Neuron (in vitro differentiated cells): Measurements from ENCODE around the gene PHLPP2.
"Not testable (repeated sequence)": the region's sequence is repeated elsewhere in the genome, so short reads cannot be mapped to it uniquely, and the experiment has no call there.

Experiments
- H2AFZ ChIP-seq: one replicate; pipeline ENCODE4 v1.6.1; 2013; ENCODE audit warnings: low read depth, mild to moderate bottlenecking, inconsistent platforms, low read length, moderate library complexity
- H3K27me3 ChIP-seq: one replicate; pipeline ENCODE4 v1.6.1; 2013; ENCODE audit warnings: low read length; ENCODE audit not compliant: insufficient read depth
- H3K36me3 ChIP-seq: one replicate; pipeline ENCODE4 v1.6.1; 2013; ENCODE audit warnings: low read length; ENCODE audit not compliant: insufficient read depth
- H3K4me1 ChIP-seq: one replicate; pipeline ENCODE4 v1.6.1; 2013; ENCODE audit warnings: low read length; ENCODE audit not compliant: insufficient read depth
- H3K4me3 ChIP-seq: 2 replicates; pipeline ENCODE4 v1.5.1; 2013; ENCODE audit warnings: mild to moderate bottlenecking, low read length, moderate library complexity
- H3K9me3 ChIP-seq: one replicate; pipeline ENCODE4 v1.6.1; 2013; ENCODE audit warnings: low read length

The PHLPP2 gene

DNA sequence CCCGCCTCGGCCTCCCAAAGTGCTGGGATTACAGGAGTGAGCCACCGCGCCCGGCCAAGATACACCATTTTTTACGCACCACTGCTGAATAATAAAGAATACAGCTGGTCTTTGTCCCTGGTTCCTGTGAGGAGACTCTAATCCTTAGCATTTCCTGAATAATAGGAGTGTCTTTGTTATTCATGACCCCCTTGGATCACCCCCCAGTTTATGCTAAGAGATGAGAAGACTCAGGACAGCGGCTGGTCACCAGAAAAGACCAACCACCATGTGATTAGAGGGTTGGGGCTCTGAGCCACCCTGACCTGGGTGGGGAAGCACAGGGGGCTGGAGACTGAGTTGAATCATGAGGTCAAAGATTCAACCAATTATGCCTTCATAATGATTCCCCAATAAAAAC is 17.3 kb downstream of the PHLPP2 start:
- Histone ChIP-seq H3K27me3 (no peaks in the 10 kb centered on the region), H3K4me3 (no peak overlapping the region), H3K36me3 (peaks cover 10% of the 10 kb centered on the region), H3K9me3 (no peaks in the 10 kb centered on the region), H2AFZ (no peak overlapping the region), H3K4me1 (peaks cover 10% of the 10 kb centered on the region)

DNA sequence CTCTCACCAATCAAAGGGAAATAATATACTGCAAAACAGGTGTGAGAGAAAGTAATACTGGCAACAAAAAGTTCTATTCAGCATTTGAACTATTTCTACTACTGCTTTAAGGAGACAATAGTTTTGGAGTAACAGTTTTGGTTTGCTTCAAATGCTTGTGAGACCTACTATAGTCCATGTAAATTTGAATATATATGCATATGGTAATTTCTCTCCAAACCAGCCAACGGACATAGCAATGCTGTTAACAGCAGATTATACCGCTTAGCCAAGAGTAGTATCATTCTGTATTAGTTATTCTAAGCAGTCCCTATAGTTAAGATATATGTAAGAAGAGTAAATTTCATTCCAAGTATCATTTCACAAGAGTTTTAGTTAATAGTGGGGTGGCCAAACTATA is 18.5 kb downstream of the PHLPP2 start:
- peaks cover 10% of the 10 kb centered on the region for H3K4me1 ChIP-seq
- no peaks in the 10 kb centered on the region for H3K9me3 ChIP-seq
- no peaks in the 10 kb centered on the region for H3K27me3 ChIP-seq
- H3K4me3 ChIP-seq: no peak overlapping the region
- no peak overlapping the region for H2AFZ ChIP-seq
- peaks cover 11% of the 10 kb centered on the region for H3K36me3 ChIP-seq

DNA sequence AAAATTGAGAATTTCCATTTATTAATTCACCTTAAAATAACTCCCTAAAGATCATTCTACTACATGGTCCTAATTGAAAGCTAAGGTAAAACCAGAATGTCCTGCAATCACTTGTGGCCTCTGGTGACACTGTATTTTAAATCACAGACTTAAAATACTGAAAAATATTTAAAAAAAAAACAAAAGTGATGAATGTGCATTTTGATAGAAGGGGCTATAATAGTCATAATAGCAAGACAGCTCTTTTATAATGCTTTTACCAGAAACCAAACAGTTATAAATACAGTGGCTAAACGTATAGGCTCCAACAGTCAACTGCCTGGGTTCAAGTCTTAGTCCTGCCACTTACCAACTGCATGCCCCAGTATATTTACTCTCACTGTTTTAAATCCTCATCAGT is 21.2 kb downstream of the PHLPP2 start:
- no peak overlapping the region for H3K4me3 ChIP-seq
- H3K4me1 ChIP-seq: peaks cover 10% of the 10 kb centered on the region
- no peaks in the 10 kb centered on the region for H3K27me3 ChIP-seq
- H3K36me3 ChIP-seq: peaks cover 25% of the 10 kb centered on the region
- no peaks in the 10 kb centered on the region for H3K9me3 ChIP-seq
- H2AFZ ChIP-seq: no peak overlapping the region

DNA sequence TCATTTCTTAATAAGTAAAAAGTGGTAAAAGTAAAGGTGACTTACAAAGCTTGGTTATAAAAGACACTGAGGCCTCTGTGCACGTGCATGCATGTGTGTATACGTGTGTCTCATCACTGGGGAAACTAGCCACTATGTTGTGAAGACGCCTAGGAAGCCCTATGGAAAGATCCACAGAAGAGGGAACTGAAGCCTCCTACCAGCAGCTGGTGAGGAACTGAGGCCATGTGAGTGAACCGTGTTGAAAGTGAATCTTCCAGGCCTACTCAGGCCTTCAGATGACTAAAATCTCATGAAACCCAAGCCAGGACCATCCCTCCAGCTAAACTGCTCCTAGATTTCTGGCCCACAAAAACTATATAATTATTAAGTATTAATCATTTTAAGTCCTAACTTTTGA is 23.7 kb downstream of the PHLPP2 start:
- H3K4me3 ChIP-seq: no peak overlapping the region

DNA sequence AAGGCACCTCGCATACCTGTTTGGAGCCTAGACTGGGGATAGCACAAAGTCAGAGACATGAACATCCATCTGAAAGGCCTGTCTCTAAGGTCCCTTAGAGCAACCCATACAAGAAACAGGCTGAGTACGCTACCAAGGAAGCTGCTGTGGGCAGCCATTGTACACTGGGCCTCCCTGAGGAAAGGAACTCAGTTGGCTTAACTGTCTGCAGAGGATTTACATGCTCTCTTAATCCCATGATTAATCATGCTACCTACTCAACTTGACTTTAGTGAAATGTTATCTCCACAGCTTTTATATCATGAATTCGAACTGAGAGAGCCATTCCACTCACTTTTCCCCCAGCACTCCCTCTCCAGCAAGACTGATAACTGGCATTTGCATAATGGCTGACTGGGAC is 26.0 kb downstream of the PHLPP2 start:
- Histone ChIP-seq H3K4me1 (no peaks in the 10 kb centered on the region), H2AFZ (no peak overlapping the region), H3K27me3 (no peaks in the 10 kb centered on the region), H3K9me3 (peaks cover under 1% of the 10 kb centered on the region), H3K4me3 (no peak overlapping the region), H3K36me3 (peaks cover 25% of the 10 kb centered on the region)

More for the DNA sequence above, 23.7 kb downstream of the PHLPP2 start:
- Histone ChIP-seq H3K9me3 (no peaks in the 10 kb centered on the region), H3K27me3 (no peaks in the 10 kb centered on the region), H3K4me1 (no peaks in the 10 kb centered on the region), H3K36me3 (peaks cover 25% of the 10 kb centered on the region), H2AFZ (no peak overlapping the region)

DNA sequence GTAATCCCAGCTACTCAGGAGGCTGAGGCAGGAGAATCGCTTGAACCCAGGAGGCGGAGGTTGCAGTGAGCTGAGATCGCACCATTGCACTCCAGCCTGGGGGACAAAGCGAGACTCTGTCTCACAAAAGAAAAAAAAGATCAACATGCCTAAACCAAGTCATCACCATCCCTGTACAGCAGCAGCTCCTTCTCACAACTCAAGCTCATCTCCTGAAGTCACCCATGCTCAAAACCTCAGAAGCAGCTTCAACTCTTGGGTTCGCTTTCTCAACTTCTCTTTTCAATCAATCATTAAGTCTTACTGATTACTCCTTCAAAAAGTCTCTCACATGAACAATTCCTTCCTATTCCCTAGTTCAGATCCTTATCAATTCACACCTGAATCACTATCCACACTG is 31.3 kb downstream of the PHLPP2 start:
- no peak overlapping the region for H2AFZ ChIP-seq
- H3K36me3 ChIP-seq: peaks cover 23% of the 10 kb centered on the region
- H3K27me3 ChIP-seq: no peaks in the 10 kb centered on the region
- no peak overlapping the region for H3K4me3 ChIP-seq
- no peaks in the 10 kb centered on the region for H3K4me1 ChIP-seq
- H3K9me3 ChIP-seq: peaks cover 2% of the 10 kb centered on the region

DNA sequence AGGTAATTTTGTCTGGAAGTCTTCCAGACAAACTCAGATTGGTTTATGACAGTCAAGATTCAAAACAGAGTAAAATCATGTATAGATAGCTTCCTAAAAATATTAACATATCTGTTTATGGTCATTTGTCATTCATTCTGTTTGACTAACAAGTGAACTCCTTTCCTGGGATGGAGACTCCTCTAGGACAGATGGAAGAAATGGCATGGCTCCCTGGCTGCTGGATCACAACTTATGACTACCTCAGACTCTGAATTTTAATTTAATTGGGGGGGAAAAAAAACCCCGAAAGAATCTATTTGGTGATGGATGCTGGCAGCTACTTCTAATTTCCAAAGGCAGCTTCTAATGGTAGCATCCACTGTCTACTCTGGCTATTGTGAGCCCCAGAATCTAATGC is 34.6 kb downstream of the PHLPP2 start:
- Histone ChIP-seq H3K27me3 (no peaks in the 10 kb centered on the region), H2AFZ (no peak overlapping the region), H3K36me3 (peaks cover 37% of the 10 kb centered on the region), H3K9me3 (peaks cover 2% of the 10 kb centered on the region), H3K4me3 (no peak overlapping the region), H3K4me1 (no peaks in the 10 kb centered on the region)

DNA sequence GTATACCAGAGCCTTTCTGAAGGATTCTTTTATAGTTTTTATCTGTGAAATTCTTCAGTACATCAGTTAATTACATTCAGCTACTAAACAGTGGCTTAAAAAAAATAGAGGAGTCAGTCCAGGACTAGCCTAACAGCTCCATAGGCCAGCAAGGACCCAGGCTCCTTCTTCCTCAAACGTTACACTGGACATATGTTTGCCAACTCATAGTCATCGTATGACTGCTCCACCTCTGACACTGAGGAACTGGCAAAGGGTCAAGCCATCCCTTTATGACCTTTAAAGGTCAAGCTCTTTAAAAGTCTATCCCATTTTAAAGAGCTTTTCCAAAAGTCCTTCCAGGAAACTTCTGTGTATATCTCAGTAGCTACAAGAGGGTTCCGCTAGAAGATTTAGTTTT is 36.6 kb downstream of the PHLPP2 start:
- Histone ChIP-seq H3K4me1 (no peaks in the 10 kb centered on the region), H3K36me3 (peaks cover 45% of the 10 kb centered on the region), H3K27me3 (no peaks in the 10 kb centered on the region), H3K9me3 (no peaks in the 10 kb centered on the region), H2AFZ (no peak overlapping the region), H3K4me3 (no peak overlapping the region)

DNA sequence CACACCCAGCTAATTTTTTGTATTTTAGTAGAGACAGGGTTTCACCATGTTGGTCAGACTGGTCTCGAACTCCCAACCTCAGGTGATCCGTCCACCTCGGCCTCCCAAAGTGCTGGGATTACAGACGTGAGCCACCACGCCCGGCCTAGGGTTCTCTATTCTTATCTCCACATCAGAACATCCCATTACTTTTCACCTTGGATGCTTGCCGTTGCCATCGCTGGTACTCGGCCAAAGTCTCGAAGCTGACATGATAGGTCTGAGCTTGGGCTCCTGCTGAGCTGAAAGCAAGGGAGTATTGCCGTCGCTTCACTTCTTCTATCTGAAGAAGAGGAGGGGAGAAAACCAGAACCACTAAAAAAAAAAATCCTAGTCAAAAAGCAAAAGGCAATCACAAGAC is 40.2 kb downstream of the PHLPP2 start:
- not testable (repeated sequence) for H3K4me3 ChIP-seq, H3K27me3 ChIP-seq, H3K4me1 ChIP-seq, H2AFZ ChIP-seq, H3K9me3 ChIP-seq
- peaks cover 52% of the 10 kb centered on the region for H3K36me3 ChIP-seq

DNA sequence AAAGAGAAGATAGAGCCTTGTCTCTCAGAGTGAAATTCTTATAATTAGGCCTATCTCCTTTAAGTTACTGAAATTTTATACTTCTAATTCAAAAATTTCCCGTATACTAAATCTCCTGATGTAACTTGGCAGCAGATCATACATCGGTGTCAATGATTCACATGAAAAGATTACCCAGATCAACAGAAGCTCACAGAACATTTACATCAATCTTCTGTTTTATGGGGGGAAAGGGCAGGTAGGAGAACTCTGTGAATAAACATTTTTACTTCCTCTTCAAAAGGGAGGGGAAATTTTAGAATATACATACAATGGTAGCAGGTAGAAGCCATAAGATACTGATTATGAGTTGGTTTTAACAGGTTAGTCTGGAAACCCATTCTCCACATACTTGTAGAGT is 43.1 kb downstream of the PHLPP2 start:
- Histone ChIP-seq H3K27me3 (no peaks in the 10 kb centered on the region), H3K9me3 (no peaks in the 10 kb centered on the region), H3K4me1 (no peaks in the 10 kb centered on the region), H3K36me3 (peaks cover 56% of the 10 kb centered on the region), H3K4me3 (no peak overlapping the region), H2AFZ (no peak overlapping the region)

DNA sequence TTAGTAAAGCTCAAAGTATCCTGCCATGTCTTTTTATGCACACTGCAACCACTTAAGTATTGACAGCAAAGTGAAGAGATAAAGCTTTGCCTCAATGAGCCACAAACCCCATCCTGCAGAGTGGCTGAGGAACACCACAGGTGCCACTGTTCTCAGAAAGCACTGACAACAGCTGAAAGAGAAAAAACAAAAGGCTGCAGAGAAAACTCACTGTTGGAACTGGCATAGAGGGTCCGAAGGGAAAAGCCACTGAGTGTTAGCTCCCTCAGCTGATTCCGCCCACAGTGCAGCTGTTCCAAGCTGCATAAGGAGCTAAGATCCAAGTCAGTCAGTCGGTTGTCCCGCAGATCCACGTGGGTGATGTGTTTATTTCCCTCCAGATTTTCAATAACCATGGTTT is 48.3 kb downstream of the PHLPP2 start:
- Histone ChIP-seq H3K36me3 (peaks cover 66% of the 10 kb centered on the region), H3K4me3 (no peak overlapping the region), H3K4me1 (no peaks in the 10 kb centered on the region), H3K9me3 (no peaks in the 10 kb centered on the region), H2AFZ (no peak overlapping the region), H3K27me3 (no peaks in the 10 kb centered on the region)

DNA sequence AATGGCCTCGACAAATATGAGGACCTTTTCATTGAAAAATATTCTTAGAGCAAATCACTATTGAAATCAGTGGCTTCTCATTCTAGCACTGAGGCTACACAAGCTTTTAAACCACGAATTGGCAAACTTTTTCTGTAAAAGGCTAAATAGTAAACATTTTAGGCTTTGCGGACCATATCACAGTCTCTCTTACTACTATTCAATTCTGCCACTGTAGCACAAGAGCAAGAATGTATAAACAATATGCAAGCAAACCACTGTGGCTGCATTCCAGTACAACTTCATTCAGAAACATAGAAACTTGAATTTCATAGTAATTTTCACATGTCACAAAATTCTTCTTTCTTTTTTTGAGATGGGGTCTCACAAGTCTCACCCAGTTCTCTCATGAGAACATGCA is 49.1 kb downstream of the PHLPP2 start:
- Histone ChIP-seq H2AFZ (no peak overlapping the region), H3K9me3 (no peaks in the 10 kb centered on the region), H3K4me3 (no peak overlapping the region), H3K4me1 (no peaks in the 10 kb centered on the region), H3K27me3 (no peaks in the 10 kb centered on the region), H3K36me3 (peaks cover 68% of the 10 kb centered on the region)

DNA sequence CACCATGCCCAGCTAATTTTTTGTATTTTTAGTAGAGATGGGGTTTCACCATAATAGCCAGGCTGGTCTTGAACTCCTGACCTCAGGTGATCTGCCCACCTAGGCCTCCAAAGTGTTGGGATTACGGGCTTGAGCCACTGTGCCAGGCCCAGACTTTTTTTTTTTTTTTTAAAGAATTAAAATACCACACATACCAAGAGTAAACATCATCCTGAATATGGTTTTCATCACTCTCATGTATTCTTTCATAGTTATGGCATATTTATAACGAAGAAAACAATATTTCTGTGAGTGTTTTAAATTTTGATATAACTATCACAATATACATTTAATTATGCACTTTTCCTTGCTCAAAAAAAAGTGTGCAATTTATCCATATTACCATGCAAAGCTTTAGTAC is 50.3 kb downstream of the PHLPP2 start:
- H3K4me1 ChIP-seq: no peaks in the 10 kb centered on the region
- no peaks in the 10 kb centered on the region for H3K27me3 ChIP-seq
- H2AFZ ChIP-seq: no peak overlapping the region
- no peaks in the 10 kb centered on the region for H3K9me3 ChIP-seq
- H3K36me3 ChIP-seq: peaks cover 72% of the 10 kb centered on the region
- no peak overlapping the region for H3K4me3 ChIP-seq

DNA sequence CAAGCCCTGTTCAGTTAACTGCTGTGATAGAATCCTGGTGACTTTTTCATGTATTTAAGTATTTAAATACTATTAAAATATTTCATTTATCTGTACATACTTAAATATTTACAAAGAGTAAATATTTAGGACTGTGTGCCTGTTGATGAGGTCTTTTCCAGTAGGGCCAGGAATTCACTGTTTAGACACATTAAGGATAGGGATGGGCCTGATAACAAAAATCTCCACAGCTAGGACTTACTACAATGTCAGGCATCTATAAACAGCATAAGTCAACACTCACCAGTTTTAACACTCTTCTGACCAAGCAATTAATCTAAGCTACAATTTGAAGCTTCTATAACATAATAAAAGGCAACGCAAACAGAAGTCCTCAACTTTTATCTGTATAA is 50.9 kb downstream of the PHLPP2 start:
- Histone ChIP-seq H3K9me3 (no peaks in the 10 kb centered on the region), H3K36me3 (peaks cover 72% of the 10 kb centered on the region), H3K4me1 (no peaks in the 10 kb centered on the region), H3K4me3 (no peak overlapping the region), H3K27me3 (no peaks in the 10 kb centered on the region), H2AFZ (no peak overlapping the region)
